ENCODE results near the gene TBC1D1.
"Not testable (repeated sequence)": the region's sequence is repeated elsewhere in the genome, so short reads cannot be mapped to it uniquely, and the experiment has no call there.

The TBC1D1 gene

DNA sequence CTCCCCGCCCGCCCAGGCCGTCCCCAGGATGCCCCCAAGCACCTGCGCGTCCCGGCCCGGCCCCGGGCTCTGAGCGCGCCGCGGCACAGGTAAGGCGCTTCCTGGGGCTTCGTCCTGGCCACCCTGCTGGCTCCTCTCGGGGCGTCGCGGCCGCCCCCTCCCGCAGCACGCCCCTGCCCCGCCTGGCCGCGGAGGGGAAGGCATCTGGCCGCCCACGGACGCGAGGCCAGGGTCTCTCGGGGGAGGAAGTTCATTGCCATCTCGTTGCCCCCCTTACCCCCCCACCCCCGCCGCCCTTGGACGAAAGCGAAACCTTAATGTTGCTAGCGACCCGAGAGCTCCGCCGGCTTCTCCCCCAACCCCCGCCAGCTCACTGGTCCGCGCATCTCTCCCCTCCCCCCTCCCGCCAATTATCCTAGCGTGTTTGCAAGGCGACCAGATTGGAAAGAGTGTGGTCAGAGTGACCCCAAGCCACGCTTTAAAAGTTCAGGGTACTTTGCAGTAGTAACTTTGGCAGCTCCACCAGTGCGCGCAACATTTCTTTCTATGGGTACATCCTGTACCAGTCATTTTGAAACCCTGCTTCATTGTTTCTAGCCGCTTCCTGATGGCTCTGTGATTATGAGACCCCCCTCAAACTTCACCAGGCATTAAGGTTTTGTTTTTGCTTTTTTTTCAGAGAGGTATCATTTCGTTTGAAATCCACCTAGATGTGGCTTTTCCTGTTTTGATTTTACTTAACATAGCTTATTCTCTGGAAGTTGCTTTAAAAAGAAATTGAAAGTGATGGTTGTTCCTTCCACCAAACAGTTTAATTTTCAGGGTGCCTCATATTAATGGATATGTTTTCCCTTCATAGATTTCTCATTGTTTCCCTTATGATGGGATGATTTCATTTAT, 626 bp downstream of the TBC1D1 start:
- peak; percentile 28 for DNase-seq

DNA sequence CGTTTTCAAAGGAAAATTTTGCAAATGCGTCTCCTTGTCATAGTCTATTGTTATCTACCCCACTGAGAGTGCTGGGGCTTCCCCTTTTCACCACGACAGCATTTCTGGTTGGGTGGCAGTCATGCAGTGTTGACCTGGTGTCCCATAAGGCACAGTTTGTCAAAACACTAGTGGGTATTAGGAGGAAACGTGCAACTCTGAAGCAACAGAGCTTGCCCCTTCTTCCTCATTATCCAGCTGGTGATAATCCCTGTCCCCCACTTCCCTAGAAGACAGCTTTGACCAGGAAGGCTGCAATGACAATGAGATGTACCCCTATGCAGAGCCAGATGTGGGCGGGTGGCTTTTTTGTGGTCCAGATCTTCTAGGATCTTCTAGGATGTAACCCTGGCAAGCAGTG, 1.8 kb downstream of the TBC1D1 start:
- DNase-seq: no peak

DNA sequence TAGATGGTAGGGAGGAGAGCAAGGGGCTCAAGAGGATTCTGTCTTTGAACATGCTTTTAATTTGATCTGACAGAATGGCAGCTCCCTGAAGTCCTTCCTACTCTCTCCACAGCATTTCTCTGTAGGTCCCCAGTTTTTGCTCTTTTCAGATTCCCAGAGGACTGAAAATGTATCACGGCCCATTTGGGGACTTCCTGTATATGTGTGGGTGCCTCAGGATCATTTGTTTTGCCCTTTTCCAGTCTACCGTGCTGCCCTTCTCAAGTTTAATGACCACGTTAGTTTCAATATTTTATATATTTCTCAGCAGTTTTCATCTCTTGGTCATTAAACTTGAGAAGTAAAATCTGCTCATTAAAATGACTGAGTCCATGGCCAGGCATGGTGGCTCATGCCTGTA, 2.3 kb downstream of the TBC1D1 start:
- DNase-seq: no peak

- no peak for DNase-seq
These were observed 4.4 kb downstream of the TBC1D1 start for GRCh38 chr4:37895271-37895670.

DNA sequence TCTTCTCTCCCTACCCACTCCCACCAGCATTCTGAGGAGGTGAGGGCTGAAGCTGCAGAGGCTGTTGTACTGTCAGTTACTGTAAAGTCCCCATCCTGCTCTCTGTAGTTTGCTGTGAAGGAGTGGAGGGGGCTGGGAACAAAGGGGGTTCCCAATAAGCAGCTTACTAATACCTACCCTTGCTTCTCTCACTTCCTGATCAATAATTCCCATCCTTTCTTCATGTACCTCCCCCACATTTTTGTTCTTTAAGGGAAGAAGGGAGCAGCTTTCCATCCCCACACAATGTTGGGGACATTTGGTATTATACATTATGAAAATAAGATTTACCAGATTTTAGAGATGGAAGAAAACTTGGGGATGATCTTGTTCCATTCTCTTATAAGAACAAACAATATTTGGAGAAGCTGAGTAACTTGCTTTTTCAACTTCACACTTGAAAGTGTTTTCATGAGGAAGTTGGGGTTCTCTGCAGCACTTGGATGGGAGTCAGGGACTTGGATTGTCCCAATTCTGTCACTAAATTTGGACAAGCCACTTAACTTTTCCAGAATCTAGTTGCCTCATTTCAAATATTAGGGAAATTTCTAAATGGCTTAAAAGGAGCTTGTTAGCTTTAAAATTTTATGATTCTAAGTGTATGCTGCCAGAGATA, 5.4 kb downstream of the TBC1D1 start:
- DNase-seq: no peak

- DNase-seq: no peak
These were observed 11.3 kb downstream of the TBC1D1 start for GRCh38 chr4:37902212-37902611.

- no peak for DNase-seq
These were observed 12.1 kb downstream of the TBC1D1 start for GRCh38 chr4:37902738-37903693.

DNA sequence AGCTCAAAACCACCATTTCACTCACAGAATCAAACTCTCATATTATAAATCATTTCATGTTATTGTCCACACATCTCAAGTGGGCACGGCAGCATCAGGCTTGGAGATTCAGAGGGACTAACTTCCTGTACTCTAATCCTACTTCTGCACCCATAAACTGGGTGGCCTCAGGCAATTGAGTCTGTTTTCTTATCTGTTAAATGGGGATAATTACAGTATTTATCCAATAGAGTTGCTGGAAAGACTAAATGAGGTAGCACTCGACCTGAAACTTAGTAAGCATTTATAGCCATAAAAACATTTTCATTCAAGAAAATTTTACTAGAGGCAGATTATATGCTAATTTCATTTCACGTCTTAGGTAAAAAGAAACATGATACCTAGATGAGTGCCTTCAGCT, 13.0 kb downstream of the TBC1D1 start:
- no peak for DNase-seq

DNA sequence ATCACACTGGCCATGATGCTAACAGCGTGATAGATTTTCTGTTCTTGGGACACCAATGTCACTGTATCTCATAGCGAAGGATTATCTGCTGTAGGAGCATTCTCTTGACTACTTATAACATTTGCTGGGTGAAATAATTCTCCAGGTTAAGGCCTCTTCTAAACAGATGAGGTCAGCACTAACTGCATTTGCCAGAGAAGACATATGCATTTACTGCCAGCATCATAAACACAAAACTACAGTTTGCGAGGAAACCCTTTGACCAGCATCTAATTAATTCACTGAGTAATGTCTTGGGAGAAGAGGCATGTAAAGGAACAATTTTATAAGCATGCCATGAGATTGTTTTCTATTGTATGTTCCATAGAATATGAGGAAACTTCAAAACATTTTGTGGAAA, 13.9 kb downstream of the TBC1D1 start:
- DNase-seq: no peak

GRCh38 chr4:37905533-37906169, 14.8 kb downstream of the TBC1D1 start:
- DNase-seq: no peak

GRCh38 chr4:37908488-37909331, 17.8 kb downstream of the TBC1D1 start:
- no peak for DNase-seq

- DNase-seq: no peak
These were observed 18.6 kb downstream of the TBC1D1 start for GRCh38 chr4:37909332-37910090.

GRCh38 chr4:37910091-37910486, 19.2 kb downstream of the TBC1D1 start:
- no peak for DNase-seq

GRCh38 chr4:37914539-37914938, 23.7 kb downstream of the TBC1D1 start:
- DNase-seq: no peak

DNA sequence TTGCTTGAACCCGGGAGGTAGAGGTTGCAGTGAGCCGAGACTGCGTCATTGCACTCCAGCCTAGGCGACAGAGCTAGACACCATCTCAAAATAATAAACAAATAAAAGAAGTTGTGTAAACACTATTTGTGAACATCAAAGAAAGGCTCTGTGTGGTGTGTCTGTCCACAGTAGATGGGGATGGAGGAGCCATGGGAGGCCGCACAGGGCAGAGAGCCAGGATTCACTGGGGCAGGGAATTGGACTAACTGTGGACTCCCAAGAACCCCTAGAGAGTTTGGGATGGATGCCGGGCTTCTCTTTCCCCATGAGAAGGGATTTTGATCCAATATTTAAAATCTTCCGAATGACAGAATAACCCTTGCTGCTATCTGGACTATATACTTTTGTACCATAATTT, 26.5 kb downstream of the TBC1D1 start:
- DNase-seq: no peak

- no peak for DNase-seq
These were observed 27.8 kb downstream of the TBC1D1 start for GRCh38 chr4:37918653-37919052.

GRCh38 chr4:37922328-37922727, 31.4 kb downstream of the TBC1D1 start:
- DNase-seq: no peak

DNA sequence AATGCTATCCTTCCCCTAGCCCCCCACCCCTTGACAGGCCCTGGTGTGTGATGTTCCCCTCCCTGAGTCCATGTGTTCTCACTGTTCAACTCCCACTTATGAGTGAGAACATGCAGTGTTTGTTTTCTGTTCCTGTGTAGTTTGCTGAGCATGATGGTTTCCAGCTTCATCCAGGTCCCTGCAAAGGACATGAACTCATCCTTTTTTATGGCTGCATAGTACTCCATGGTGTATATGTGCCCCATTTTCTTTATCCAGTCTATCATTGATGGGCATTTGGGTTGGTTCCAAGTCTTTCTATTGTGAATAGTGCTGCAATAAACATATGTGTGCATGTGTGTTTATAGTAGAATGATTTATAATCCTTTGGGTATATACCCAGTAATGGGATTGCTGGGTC, 32.2 kb downstream of the TBC1D1 start:
- DNase-seq: not testable (repeated sequence)

DNA sequence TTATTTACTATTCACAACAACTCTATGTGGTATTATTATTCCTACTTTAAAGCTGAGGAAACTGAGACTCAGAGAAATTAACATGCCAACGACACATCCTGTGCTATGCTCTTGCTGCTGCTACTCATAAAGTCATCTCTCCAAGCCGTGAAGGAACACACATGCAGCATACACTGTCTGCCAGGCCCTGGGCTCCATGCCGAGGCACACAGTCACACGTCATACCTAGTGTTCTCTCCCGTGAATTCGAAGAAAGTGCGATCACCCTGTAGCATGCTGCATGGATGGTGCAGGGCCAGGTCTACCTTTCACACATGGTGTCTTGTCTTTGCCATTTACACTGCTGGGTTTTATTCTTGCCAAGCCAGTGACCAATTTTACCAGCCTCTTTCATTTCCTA, 34.1 kb downstream of the TBC1D1 start:
- no peak for DNase-seq

DNA sequence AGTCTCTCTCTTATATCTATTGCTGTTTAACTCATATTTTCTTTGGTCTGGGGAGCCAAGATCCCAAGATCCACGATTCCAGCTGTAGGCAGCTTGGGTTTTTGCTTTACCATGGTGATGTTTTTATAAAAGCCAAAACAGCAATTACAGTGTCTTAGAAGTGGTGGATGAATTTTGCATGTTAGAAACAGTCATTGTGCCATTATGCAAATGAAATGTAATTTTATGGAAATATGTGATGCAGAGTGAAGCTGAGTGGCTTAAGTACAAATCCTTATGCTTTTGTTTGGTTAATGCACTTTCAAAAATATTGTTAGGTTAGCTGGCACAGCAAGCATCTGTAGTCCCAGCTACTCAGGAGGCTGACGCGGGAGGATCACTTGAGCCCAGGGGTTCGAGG, 36.5 kb downstream of the TBC1D1 start:
- no peak for DNase-seq
